Chondrocyte (in vitro differentiated cells): Measurements from ENCODE around the gene FOXE3. TPM values are rescaled to one million over a fixed set of nuclear protein-coding genes. Genes with fewer than 3 reads are reported as not detected.

Experiments
- DNase-seq: peaks from one replicate; pipeline ENCODE4 v3.0.0; 2021; ENCODE audit warnings: mixed read lengths, low spot score
- H3K27ac Mint-ChIP-seq: one replicate; pipeline ENCODE4 v1.8.0; 2021; ENCODE audit warnings: mild to moderate bottlenecking, moderate library complexity, mixed read lengths; ENCODE audit not compliant: unreplicated experiment
- H3K27me3 Mint-ChIP-seq: 2 replicates; pipeline ENCODE4 v1.8.0; 2021; ENCODE audit warnings: low read depth, mixed read lengths
- H3K36me3 Mint-ChIP-seq: 2 replicates; pipeline ENCODE4 v1.8.0; 2021; ENCODE audit warnings: low read depth, mixed read lengths
- H3K4me1 Mint-ChIP-seq: 2 replicates; pipeline ENCODE4 v1.8.0; 2021; ENCODE audit warnings: low read depth, mild to moderate bottlenecking, mixed read lengths
- H3K4me3 Mint-ChIP-seq: one replicate; pipeline ENCODE4 v1.8.0; 2021; ENCODE audit warnings: mild to moderate bottlenecking, moderate library complexity, mixed read lengths; ENCODE audit not compliant: unreplicated experiment
- H3K9me3 Mint-ChIP-seq: 2 replicates; pipeline ENCODE4 v1.8.0; 2021; ENCODE audit warnings: low read depth, mixed read lengths
- CTCF ChIP-seq: fragments of 200-600 bp; sonication (generic); IDR thresholded peaks from 2 replicates; pipeline ENCODE4 v1.5.0; 2021; ENCODE audit warnings: antibody characterized with exemption, mild to moderate bottlenecking, moderate library complexity
- total RNA-seq: library from RNA; stranded (reverse); gene quantifications from 3 replicates; pipeline ENCODE4 v1.2.1, GENCODE V29; 2021

Gene FOXE3
- total RNA-seq, 1 donor from 2014 or later: not detected

GRCh38 chr1:47402591-47402990 lies 13.5 kb upstream of the FOXE3 start:
- Mint-ChIP-seq H3K4me3 (no peak overlapping the region), H3K4me1 (peaks cover 4% of the 10 kb centered on the region), H3K36me3 (no peaks in the 10 kb centered on the region), H3K27me3 (peaks cover 6% of the 10 kb centered on the region), H3K9me3 (no peaks in the 10 kb centered on the region), H3K27ac (no peak overlapping the region)
- no peak for TF ChIP-seq CTCF
- no peak for DNase-seq

GRCh38 chr1:47403321-47403910 lies 12.7 kb upstream of the FOXE3 start:
- H3K27me3 Mint-ChIP-seq: peaks cover 6% of the 10 kb centered on the region
- peaks cover 12% of the 10 kb centered on the region for H3K4me1 Mint-ChIP-seq
- H3K27ac Mint-ChIP-seq: no peak overlapping the region
- no peak for DNase-seq
- no peaks in the 10 kb centered on the region for H3K9me3 Mint-ChIP-seq
- TF ChIP-seq CTCF: no peak
- H3K4me3 Mint-ChIP-seq: no peak overlapping the region
- H3K36me3 Mint-ChIP-seq: no peaks in the 10 kb centered on the region

- no peak for TF ChIP-seq CTCF
- no peak for DNase-seq
- Mint-ChIP-seq H3K36me3 (no peaks in the 10 kb centered on the region), H3K27ac (no peak overlapping the region), H3K4me1 (peaks cover 35% of the 10 kb centered on the region), H3K9me3 (no peaks in the 10 kb centered on the region), H3K4me3 (no peak overlapping the region), H3K27me3 (peaks cover 5% of the 10 kb centered on the region)
Measured at GRCh38 chr1:47405697-47406096, 10.4 kb upstream of the FOXE3 start.

- no peak for DNase-seq
- no peaks in the 10 kb centered on the region for H3K9me3 Mint-ChIP-seq
- TF ChIP-seq CTCF: no peak
- no peak overlapping the region for H3K4me3 Mint-ChIP-seq
- H3K36me3 Mint-ChIP-seq: no peaks in the 10 kb centered on the region
- H3K27me3 Mint-ChIP-seq: no peaks in the 10 kb centered on the region
- peaks cover 48% of the 10 kb centered on the region for H3K4me1 Mint-ChIP-seq
- H3K27ac Mint-ChIP-seq: no peak overlapping the region
Measured at GRCh38 chr1:47406966-47407365, 9.1 kb upstream of the FOXE3 start.

GRCh38 chr1:47407481-47407880 lies 8.6 kb upstream of the FOXE3 start:
- no peaks in the 10 kb centered on the region for H3K9me3 Mint-ChIP-seq
- H3K27me3 Mint-ChIP-seq: no peaks in the 10 kb centered on the region
- no peak overlapping the region for H3K27ac Mint-ChIP-seq

More at GRCh38 chr1:47407481-47407880, 8.6 kb upstream of the FOXE3 start:
- H3K36me3 Mint-ChIP-seq: no peaks in the 10 kb centered on the region
- DNase-seq: no peak
- TF ChIP-seq CTCF: no peak
- H3K4me3 Mint-ChIP-seq: no peak overlapping the region
- peaks cover 48% of the 10 kb centered on the region for H3K4me1 Mint-ChIP-seq
